Measurements from ENCODE around the gene JAGN1. TPM values are rescaled to one million over a fixed set of nuclear protein-coding genes. Genes with fewer than 3 reads are reported as not detected.

JAGN1 gene
- total RNA-seq, 1 experiment from 2014 or later = 49.7 TPM

DNA sequence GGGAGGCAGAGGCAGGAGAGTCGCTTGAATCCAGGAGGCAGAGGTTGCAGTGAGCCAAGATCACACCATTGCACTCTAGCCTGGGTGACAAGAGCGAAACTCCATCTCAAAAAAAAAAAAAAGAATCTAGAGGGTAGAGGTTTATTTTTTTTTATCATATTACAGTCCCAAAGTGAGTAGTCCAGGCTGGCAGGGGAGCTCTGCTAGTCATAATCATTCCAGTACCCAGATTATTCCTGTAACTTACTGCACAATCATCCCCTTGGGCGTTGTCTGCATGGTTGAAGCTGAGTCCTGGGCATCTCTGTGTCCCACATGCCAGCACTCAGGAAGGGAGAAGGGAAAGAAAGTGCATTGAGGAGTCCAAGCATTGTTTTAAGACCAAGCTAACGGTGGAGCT is 51.8 kb downstream of the JAGN1 start:
- Mint-ChIP-seq H3K27me3 (ENCODE audit: insufficient read depth, unreplicated experiment) (no peaks in the 10 kb centered on the region), H3K9me3 (ENCODE audit: unreplicated experiment) (no peaks in the 10 kb centered on the region), H3K4me1 (ENCODE audit: insufficient read depth, unreplicated experiment) (no peaks in the 10 kb centered on the region), H3K4me3 (ENCODE audit: unreplicated experiment) (no peak overlapping the region), H3K27ac (ENCODE audit: low read depth, unreplicated experiment) (no peak overlapping the region), H3K36me3 (ENCODE audit: insufficient read depth, unreplicated experiment) (peaks cover 26% of the 10 kb centered on the region)
- TF ChIP-seq, protein P1, sequence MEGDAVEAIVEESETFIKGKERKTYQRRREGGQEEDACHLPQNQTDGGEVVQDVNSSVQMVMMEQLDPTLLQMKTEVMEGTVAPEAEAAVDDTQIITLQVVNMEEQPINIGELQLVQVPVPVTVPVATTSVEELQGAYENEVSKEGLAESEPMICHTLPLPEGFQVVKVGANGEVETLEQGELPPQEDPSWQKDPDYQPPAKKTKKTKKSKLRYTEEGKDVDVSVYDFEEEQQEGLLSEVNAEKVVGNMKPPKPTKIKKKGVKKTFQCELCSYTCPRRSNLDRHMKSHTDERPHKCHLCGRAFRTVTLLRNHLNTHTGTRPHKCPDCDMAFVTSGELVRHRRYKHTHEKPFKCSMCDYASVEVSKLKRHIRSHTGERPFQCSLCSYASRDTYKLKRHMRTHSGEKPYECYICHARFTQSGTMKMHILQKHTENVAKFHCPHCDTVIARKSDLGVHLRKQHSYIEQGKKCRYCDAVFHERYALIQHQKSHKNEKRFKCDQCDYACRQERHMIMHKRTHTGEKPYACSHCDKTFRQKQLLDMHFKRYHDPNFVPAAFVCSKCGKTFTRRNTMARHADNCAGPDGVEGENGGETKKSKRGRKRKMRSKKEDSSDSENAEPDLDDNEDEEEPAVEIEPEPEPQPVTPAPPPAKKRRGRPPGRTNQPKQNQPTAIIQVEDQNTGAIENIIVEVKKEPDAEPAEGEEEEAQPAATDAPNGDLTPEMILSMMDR (IDR thresholded peaks at IDR 0.05; ENCODE audit: unreplicated experiment) = no peak
- intact Hi-C loops (cut with micrococcal nuclease) = no loop called here
- CTCF ChIA-PET = interaction anchor here (1.1 to 1.8 kb wide), 3 partner anchors 10 to 93 kb away, joined by 3 to 12 read pairs (median 4); partner anchors contain the start of genes CRELD1 and FANCD2
- no TSS peak for BruUV-seq (replicated peaks)
- POLR2A ChIA-PET = interaction anchor here (1.1 to 1.6 kb wide), 3 partner anchors 9 to 318 kb away, joined by 3 to 4 read pairs (median 3); partner anchors contain the start of gene CRELD1
- DNase-seq (ENCODE audit: unreplicated experiment) = no peak

- Mint-ChIP-seq H3K9me3 (ENCODE audit: unreplicated experiment) (no peaks in the 10 kb centered on the region), H3K36me3 (ENCODE audit: insufficient read depth, unreplicated experiment) (peaks cover 26% of the 10 kb centered on the region), H3K27ac (ENCODE audit: low read depth, unreplicated experiment) (no peak overlapping the region), H3K4me1 (ENCODE audit: insufficient read depth, unreplicated experiment) (no peaks in the 10 kb centered on the region), H3K4me3 (ENCODE audit: unreplicated experiment) (no peak overlapping the region), H3K27me3 (ENCODE audit: insufficient read depth, unreplicated experiment) (no peaks in the 10 kb centered on the region)
- intact Hi-C loops (cut with micrococcal nuclease) = no loop called here
- ChIA-PET POLR2A (interaction anchor here (1.1 to 1.6 kb wide), 2 partner anchors 10 to 89 kb away, joined by 3 to 4 read pairs; partner anchors contain the start of gene CRELD1), CTCF (interaction anchor here (0.5 to 1.8 kb wide), 5 partner anchors 9 to 94 kb away, joined by 3 to 12 read pairs (median 4); partner anchors contain the start of genes CRELD1, FANCD2 and PRRT3)
- DNase-seq (ENCODE audit: unreplicated experiment) = no peak
- TF ChIP-seq, protein P1 (IDR thresholded peaks at IDR 0.05; ENCODE audit: unreplicated experiment) = no peak
- no TSS peak for BruUV-seq (replicated peaks)
Measured at GRCh38 chr3:9942934-9943690, 52.7 kb downstream of the JAGN1 start.

Other genes with a start within 250 kb of the JAGN1 start
- 31.3 and 32.8 TPM in 2 replicates for gene MTMR14, start 241.1 kb upstream of the JAGN1 start, total RNA-seq (2022)
- not detected in 2 replicates for gene CPNE9, start 186.8 kb upstream of the JAGN1 start, total RNA-seq (2022)
- 19.9 and 21.4 TPM in 2 replicates for gene BRPF1, start 158.9 kb upstream of the JAGN1 start, total RNA-seq (2022)
- 15.3 and 17.7 TPM in 2 replicates for gene OGG1, start 140.7 kb upstream of the JAGN1 start, total RNA-seq (2022)
- 8.3 and 11.7 TPM in 2 replicates for gene CAMK1, start 120.7 kb upstream of the JAGN1 start, total RNA-seq (2022)
- 72.0 and 77.1 TPM in 2 replicates for gene TADA3, start 98.1 kb upstream of the JAGN1 start, total RNA-seq (2022)
- gene ARPC4, start 97.5 kb upstream of the JAGN1 start, total RNA-seq (2022) = 122 and 132 TPM in 2 replicates
- gene TTLL3, start 80.3 kb upstream of the JAGN1 start, total RNA-seq (2022) = 14.6 and 16.6 TPM in 2 replicates
- 40.3 and 40.7 TPM in 2 replicates for gene RPUSD3, start 46.6 kb upstream of the JAGN1 start, total RNA-seq (2022)
- not detected in 2 replicates for gene CIDEC, start 10.4 kb upstream of the JAGN1 start, total RNA-seq (2022)
- 5.0 and 5.5 TPM in 2 replicates for gene IL17RE, start 12.2 kb downstream of the JAGN1 start, total RNA-seq (2022)
- gene IL17RC, start 26.5 kb downstream of the JAGN1 start, total RNA-seq (2022) = 25.7 and 30.1 TPM in 2 replicates
- gene CRELD1, start 43.2 kb downstream of the JAGN1 start, total RNA-seq (2022) = 13.4 and 19.9 TPM in 2 replicates
- gene PRRT3, start 61.8 kb downstream of the JAGN1 start, total RNA-seq (2022) = 0.83 and 1.3 TPM in 2 replicates
- gene EMC3, start 96.2 kb downstream of the JAGN1 start, total RNA-seq (2022) = 55.4 and 59.1 TPM in 2 replicates
- gene FANCD2, start 135.8 kb downstream of the JAGN1 start, total RNA-seq (2022) = 14.6 and 24.6 TPM in 2 replicates
- not detected in 2 replicates for gene FANCD2OS, start 217.6 kb downstream of the JAGN1 start, total RNA-seq (2022)
- gene BRK1, start 225.1 kb downstream of the JAGN1 start, total RNA-seq (2022) = 78.5 and 82.5 TPM in 2 replicates